Iris pigment epithelial cell (primary cell): ENCODE data around the gene CYP2E1.
"Not testable (repeated sequence)": the region's sequence is repeated elsewhere in the genome, so short reads cannot be mapped to it uniquely, and the experiment has no call there.

ENCODE experiments used
- DNase-seq: peaks from one replicate; pipeline ENCODE4 v3.0.0-alpha.2; 2011; ENCODE audit warnings: low read depth

The CYP2E1 gene

DNA sequence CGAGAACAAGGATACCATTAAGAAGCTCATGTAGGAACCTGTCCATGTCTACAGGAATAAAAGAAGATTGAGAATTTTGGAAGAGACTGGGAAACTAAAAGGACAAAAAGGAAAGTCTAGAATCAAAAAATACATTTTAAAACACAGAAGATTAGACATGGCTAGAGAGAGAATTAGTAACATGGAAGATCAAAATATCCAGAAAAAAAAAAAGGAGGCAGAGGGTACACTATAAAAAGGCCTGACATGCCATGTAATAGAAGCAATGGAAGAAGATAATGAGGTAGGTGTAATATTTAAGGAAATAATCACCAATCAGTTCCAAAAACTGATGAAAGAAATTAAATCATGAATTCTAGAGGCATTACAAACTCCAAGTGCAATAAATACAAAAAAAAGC lies 46.3 kb downstream of the CYP2E1 start:
- not testable (repeated sequence) for DNase-seq

DNA sequence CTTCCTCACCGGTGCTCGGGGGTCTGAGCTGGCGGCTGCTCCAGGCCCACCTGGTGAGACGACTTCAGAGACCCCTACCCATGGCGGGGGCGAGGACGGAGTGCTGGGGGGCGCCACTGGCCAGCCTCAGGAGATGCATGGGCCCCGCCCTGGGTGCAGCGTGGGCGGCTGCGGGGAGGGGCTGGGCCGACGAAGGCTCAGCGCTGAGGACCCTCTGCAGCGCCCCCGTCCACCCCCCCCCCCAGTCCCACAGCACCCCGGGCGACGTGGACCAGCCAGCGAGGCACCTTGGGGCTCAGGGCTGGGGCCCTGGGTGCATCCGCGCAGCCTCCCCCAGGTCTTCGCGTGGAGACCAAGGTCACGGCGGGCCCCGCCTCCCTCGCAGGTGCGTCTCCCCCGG lies 49.9 kb downstream of the CYP2E1 start:
- not testable (repeated sequence) for DNase-seq
